Glutamatergic neuron (in vitro differentiated cells): Measurements from ENCODE around the gene CACNG7. TPM values are rescaled to one million over a fixed set of nuclear protein-coding genes. Genes with fewer than 3 reads are reported as not detected.
A peak's percentile ranks its signal among the peaks of the same experiment; 100 is the strongest.
"Not testable (repeated sequence)": the region's sequence is repeated elsewhere in the genome, so short reads cannot be mapped to it uniquely, and the experiment has no call there.

Source experiments
- DNase-seq: peaks from one replicate; pipeline ENCODE4 v3.0.0; 2022
- H3K27ac Mint-ChIP-seq: one replicate; pipeline ENCODE4 v1.8.0; 2020; ENCODE audit warnings: mild to moderate bottlenecking, mixed read lengths, inconsistent platforms; ENCODE audit not compliant: unreplicated experiment
- H3K27me3 Mint-ChIP-seq: one replicate; pipeline ENCODE4 v1.8.0; 2020; ENCODE audit warnings: mild to moderate bottlenecking, moderate library complexity, mixed read lengths, inconsistent platforms; ENCODE audit not compliant: unreplicated experiment
- H3K36me3 Mint-ChIP-seq: one replicate; pipeline ENCODE4 v1.8.0; 2020; ENCODE audit warnings: mild to moderate bottlenecking, mixed read lengths, inconsistent platforms; ENCODE audit not compliant: unreplicated experiment
- H3K4me1 Mint-ChIP-seq: one replicate; pipeline ENCODE4 v1.8.0; 2020; ENCODE audit warnings: mild to moderate bottlenecking, low read depth, mixed read lengths, inconsistent platforms; ENCODE audit not compliant: unreplicated experiment
- H3K4me3 Mint-ChIP-seq: one replicate; pipeline ENCODE4 v1.8.0; 2020; ENCODE audit warnings: mild to moderate bottlenecking, mixed read lengths, inconsistent platforms; ENCODE audit not compliant: unreplicated experiment
- H3K9me3 Mint-ChIP-seq: one replicate; pipeline ENCODE4 v1.8.0; 2020; ENCODE audit warnings: mild to moderate bottlenecking, moderate library complexity, mixed read lengths, inconsistent platforms; ENCODE audit not compliant: unreplicated experiment
- total RNA-seq: library from RNA; stranded (reverse); fragmentation: NEBNext Ultra II Directional; extraction: Animal tissue kit (Norgen Biotek cat#: 25700); gene quantifications from one replicate; pipeline ENCODE4 v1.2.1, GENCODE V29; 2021; ENCODE audit not compliant: unreplicated experiment
- TF ChIP-seq, protein P1 (sequence below): fragments of 200-600 bp; sonication (generic); IDR thresholded peaks from one replicate; pipeline ENCODE4 v1.5.0; 2021; ENCODE audit not compliant: partially characterized antibody, unreplicated experiment

CACNG7 gene
- total RNA-seq, 1 donor from 2014 or later: 60.4 TPM

DNA sequence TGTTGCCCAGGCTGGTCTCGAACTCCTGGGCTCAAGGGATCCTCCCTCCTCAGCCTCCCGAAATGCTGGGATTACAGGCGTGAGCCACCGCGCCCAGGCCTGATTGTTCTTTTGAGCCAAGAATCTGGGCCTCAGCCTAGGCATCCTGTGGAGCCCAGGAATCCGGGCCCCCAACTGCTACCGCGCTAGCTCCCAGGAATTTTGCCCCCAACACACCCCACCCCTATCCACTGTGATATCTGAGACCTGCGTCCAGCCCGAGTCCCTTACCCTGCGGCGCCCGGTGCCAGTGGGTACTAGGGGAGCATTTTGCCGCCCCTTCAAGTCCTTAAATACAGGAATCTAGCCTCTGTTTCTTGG is 42.2 kb upstream of the CACNG7 start:
- Mint-ChIP-seq H3K4me1 (peaks cover 3% of the 10 kb centered on the region), H3K27ac (peak overlapping the region; percentile 99), H3K27me3 (peaks cover 12% of the 10 kb centered on the region), H3K9me3 (peaks cover 14% of the 10 kb centered on the region), H3K36me3 (no peaks in the 10 kb centered on the region), H3K4me3 (peak overlapping the region; percentile 91)
- DNase-seq: peak; percentile 45
- TF ChIP-seq, protein P1, sequence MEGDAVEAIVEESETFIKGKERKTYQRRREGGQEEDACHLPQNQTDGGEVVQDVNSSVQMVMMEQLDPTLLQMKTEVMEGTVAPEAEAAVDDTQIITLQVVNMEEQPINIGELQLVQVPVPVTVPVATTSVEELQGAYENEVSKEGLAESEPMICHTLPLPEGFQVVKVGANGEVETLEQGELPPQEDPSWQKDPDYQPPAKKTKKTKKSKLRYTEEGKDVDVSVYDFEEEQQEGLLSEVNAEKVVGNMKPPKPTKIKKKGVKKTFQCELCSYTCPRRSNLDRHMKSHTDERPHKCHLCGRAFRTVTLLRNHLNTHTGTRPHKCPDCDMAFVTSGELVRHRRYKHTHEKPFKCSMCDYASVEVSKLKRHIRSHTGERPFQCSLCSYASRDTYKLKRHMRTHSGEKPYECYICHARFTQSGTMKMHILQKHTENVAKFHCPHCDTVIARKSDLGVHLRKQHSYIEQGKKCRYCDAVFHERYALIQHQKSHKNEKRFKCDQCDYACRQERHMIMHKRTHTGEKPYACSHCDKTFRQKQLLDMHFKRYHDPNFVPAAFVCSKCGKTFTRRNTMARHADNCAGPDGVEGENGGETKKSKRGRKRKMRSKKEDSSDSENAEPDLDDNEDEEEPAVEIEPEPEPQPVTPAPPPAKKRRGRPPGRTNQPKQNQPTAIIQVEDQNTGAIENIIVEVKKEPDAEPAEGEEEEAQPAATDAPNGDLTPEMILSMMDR: no peak

DNA sequence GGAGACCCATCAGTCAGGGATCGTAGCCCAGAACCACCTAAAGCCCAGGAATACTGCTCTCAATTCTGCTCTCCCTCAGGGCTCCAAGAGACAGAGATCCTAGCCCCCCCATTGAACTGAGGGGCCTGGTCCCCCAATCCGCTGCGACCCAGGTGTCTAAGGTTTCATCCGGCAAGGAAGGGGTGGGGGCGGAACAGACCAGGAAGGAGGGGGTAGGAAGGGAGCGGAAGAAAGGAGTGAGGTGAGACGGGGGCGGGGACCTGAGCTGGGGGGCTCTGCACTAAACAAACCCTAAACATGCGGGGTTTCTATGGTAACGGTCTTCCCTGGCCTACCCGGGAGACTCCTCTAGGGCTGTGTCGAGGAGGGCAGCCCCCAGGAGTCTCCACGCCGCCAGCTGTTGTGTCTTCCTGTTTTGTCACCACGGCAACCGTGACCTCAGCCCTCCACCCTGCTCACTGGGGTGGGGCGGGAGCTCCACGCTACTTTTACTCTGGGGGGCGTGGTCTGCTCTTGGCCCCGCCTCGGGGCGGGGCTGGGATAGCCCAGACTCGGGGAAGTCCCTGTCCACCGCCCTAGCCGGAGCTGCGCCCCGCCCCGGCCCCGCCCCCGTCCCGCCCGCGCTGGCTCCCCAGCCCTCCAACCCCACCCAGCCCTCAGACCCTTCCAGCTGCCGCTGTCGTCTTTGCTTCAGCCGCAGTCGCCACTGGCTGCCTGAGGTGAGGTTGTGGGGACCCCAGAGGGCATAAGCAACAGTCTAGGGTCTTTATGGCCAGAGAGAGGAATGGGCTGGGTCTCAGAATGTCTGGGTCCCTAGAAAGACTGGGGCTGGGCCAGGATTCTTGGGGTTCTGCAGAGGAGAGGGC is 41.6 kb upstream of the CACNG7 start, which contains the start of gene MYADM:
TSS of gene MYADM (plus strand) at position 659 of the 866 bp plus-strand sequence. CDS start 5,647 bp downstream, outside the sequence.
- TF ChIP-seq, protein P1: no peak
- Mint-ChIP-seq H3K4me1 (peaks cover 3% of the 10 kb centered on the region), H3K4me3 (peak within 1 kb of the TSS; percentile 97), H3K27me3 (peaks cover 12% of the 10 kb centered on the region), H3K27ac (peak within 1 kb of the TSS; percentile 99), H3K36me3 (no peaks in the 10 kb centered on the region), H3K9me3 (peaks cover 14% of the 10 kb centered on the region)
- DNase-seq: peak; percentile 99

DNA sequence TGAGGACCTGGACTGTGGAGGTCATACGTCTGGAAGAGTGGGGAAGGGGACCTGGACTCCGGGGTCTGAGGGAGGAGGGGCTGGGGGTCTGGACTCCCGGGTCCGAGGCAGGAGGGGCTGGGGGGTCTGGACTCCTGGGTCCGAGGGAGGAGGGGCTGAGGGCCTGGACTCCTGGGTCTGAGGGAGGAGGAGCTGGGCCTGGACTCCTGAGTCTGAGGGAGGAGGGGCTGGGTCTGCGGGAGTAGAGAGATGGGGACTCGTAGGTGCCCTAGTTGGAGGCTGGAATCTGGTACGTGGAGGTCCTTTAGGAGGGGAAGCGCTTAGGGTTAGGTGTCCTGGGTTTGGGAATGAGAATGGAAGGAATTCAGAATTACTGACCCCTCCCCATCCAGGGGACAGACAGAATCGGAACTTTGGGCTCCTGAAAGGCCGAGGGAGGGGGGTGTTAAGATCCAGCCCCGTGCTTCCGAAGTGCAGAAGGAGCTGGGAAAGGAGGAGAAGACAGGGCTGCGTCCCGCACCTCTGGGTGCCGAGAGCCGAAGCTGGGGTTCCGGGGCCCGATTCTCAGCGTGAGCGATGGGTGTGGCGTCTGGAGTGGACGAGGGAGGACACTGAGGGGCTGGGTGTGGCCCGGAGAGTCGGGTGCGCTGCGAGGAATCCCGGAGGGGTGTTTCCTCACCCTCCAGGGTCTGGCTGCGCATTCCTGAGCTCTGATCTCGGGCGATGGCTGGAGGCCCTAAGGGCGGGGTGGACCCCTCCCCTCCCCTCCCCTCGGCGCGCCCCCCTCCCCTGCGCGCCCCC is 40.8 kb upstream of the CACNG7 start:
- DNase-seq: peak; percentile 40
- Mint-ChIP-seq H3K9me3 (peaks cover 14% of the 10 kb centered on the region), H3K36me3 (no peaks in the 10 kb centered on the region), H3K4me1 (peaks cover 3% of the 10 kb centered on the region), H3K4me3 (peak overlapping the region; percentile 97), H3K27me3 (peaks cover 12% of the 10 kb centered on the region), H3K27ac (peak overlapping the region; percentile 96)
- TF ChIP-seq, protein P1: no peak

DNA sequence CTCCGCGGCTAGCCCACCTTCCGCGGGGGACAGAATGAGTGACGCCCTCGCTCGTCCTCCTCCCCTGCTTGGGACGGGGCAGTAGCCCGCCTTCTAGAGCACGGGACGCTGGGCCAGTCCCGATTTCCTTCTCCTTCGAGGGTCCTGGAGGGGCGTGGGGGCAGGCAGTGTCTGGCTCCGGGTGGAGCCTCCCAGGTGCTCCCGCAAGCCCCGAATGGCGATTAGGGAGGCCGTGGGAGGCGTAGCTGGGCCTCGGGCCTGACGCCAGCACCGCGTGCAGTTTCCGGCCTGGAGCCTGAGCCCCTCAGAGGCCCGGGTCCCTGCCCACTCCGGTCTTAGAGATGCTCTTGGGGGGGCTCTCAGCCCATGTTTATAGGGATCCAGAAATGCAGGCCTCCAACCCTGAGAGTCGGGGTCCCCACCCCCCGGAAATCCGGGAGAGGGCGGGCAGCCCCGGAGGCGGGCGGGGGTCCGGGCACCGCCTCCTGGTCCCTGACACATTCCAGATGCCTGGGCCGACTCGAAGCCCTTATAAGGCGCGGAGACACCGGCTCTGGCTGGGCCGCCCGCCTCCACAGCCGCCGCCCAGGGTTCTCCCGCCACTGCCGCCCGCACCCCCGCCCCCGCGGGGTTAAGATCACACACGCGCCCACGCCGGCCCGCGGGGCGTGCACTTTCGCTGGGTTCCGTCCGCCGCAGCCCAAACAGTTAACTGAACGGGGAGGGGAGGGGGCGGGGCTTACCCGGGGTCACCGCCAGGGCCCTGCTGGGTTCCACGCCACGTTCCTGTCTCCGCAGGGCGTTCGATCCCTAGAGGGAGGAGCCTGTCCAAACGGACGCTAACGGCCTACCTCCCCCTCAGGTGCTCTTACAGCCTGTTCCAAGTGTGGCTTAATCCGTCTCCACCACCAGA is 39.9 kb upstream of the CACNG7 start:
- Mint-ChIP-seq H3K36me3 (peaks cover under 1% of the 10 kb centered on the region), H3K4me3 (peak overlapping the region; percentile 88), H3K9me3 (peaks cover 15% of the 10 kb centered on the region), H3K27ac (no peak overlapping the region), H3K27me3 (peaks cover 12% of the 10 kb centered on the region), H3K4me1 (peaks cover 3% of the 10 kb centered on the region)
- TF ChIP-seq, protein P1: no peak
- peak; percentile 83 for DNase-seq

DNA sequence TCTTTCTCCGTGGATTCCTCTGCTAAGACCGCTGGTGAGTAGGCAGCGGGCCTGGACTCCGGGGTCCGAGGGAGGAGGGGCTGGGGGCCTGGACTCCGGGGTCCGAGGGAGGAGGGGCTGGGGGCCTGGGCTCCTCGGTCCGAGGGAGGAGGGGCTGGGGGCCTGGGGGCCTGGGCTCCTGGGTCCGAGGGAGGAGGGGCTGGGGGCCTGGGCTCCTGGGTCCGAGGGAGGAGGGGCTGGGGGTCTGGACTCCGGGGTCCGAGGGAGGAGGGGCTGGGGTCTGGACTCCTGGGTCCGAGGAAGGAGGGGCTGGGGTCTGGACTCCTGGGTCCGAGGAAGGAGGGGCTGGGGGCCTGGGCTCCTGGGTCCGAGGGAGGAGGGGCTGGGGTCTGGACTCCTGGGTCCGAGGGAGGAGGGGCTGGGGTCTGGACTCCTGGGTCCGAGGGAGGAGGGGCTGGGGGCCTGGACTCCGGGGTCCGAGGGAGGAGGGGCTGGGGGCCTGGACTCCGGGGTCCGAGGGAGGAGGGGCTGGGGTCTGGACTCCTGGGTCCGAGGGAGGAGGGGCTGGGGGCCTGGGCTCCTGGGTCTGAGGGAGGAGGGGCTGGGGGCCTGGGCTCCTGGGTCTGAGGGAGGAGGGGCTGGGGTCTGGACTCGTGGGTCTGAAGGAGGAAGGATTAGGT is 39.1 kb upstream of the CACNG7 start:
- peaks cover 12% of the 10 kb centered on the region for H3K27me3 Mint-ChIP-seq
- H3K4me3 Mint-ChIP-seq: peak overlapping the region; percentile 88
- H3K27ac Mint-ChIP-seq, H3K4me1 Mint-ChIP-seq, H3K36me3 Mint-ChIP-seq, DNase-seq: not testable (repeated sequence)
- H3K9me3 Mint-ChIP-seq: peaks cover 15% of the 10 kb centered on the region
